ENCODE results near the gene IFI35. TPM values are rescaled to one million over a fixed set of nuclear protein-coding genes. Genes with fewer than 3 reads are reported as not detected.
"Not testable (repeated sequence)": the region's sequence is repeated elsewhere in the genome, so short reads cannot be mapped to it uniquely, and the experiment has no call there.

Gene IFI35
- total and polyA plus RNA-seq, 5 experiments from 2014 or later, result 35.7 to 49.8 (median 44.8) TPM

DNA sequence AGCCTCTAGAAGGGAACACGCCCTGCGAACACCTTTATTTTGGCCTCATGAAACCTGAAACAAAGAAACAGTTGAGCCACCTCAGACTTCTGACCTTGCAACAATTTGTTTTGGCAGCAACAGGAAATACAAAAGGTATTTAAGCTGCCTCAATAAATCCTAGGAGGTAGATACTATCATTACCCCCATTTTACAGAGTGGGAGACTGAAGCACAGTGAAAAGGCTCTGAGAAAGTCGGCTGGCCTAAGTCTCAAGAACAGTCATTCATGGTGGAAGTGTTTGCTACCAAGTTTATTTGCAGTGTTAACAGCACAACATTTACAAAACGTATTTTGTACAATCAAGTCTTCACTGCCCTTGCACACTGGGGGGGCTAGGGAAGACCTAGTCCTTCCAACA lies 37.4 kb downstream of the IFI35 start:
- POLR2A ChIA-PET, result no interaction called here
- no peak overlapping the region for H3K27ac Mint-ChIP-seq

DNA sequence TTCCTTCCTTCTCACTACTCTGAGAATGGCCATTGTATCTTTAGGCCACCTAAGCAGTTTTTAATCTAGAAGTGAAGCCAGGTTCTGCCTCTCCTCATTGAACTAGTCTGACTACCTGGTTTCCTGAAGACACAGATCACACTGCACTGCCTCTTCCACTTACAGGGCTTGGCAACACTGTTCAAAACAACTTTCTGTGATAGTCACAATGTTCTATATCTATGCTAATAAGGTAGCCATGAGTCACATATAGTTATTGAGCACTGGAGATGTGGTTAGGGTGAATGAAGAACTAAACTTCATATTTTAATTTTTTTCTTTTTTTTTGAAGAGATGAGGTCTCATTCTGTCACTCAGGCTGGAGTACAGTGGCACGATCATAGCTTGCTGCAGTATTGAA lies 45.4 kb downstream of the IFI35 start:
- POLR2A ChIA-PET, result no interaction called here
- no peaks in the 10 kb centered on the region for H3K27me3 Mint-ChIP-seq
- DNase-seq (no peak), ATAC-seq (no peak)
- H3K4me3 Mint-ChIP-seq, result no peak overlapping the region
- no peaks in the 10 kb centered on the region for H3K4me1 Mint-ChIP-seq
- H3K36me3 Mint-ChIP-seq, result peaks cover 0 to 2% (median 2%) of the 10 kb centered on the region in 3 donors
- no peaks in the 10 kb centered on the region for H3K9me3 Mint-ChIP-seq
- no peak overlapping the region for H3K27ac Mint-ChIP-seq

More for the DNA sequence above, 37.4 kb downstream of the IFI35 start:
- no peaks in the 10 kb centered on the region for H3K4me1 Mint-ChIP-seq
- no peaks in the 10 kb centered on the region for H3K36me3 Mint-ChIP-seq
- no peak for ATAC-seq
- H3K4me3 Mint-ChIP-seq, result no peak overlapping the region
- no peaks in the 10 kb centered on the region for H3K27me3 Mint-ChIP-seq
- no peak for DNase-seq
- H3K9me3 Mint-ChIP-seq, result no peaks in the 10 kb centered on the region

DNA sequence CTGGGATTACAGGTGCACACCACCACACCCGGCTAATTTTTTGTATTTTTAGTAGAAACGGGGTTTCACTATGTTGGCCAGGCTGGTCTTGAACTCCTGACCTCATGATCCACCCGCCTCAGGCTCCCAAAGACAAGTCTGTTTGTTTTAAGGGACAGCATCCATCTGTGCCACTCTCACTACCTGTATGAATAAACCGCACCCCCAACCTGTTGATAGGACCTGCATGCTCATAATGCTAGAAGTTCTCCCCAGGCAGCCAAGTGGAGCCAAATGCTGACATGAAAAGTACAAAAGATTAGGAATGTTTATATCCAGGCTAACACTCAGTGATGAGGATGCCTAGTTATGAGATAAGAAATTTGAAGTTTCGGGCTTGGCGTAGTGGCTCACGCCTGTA lies 46.4 kb downstream of the IFI35 start:
- ATAC-seq, H3K36me3 Mint-ChIP-seq, DNase-seq, H3K4me1 Mint-ChIP-seq, H3K27me3 Mint-ChIP-seq, H3K9me3 Mint-ChIP-seq, H3K27ac Mint-ChIP-seq, H3K4me3 Mint-ChIP-seq, POLR2A ChIA-PET: not testable (repeated sequence)

DNA sequence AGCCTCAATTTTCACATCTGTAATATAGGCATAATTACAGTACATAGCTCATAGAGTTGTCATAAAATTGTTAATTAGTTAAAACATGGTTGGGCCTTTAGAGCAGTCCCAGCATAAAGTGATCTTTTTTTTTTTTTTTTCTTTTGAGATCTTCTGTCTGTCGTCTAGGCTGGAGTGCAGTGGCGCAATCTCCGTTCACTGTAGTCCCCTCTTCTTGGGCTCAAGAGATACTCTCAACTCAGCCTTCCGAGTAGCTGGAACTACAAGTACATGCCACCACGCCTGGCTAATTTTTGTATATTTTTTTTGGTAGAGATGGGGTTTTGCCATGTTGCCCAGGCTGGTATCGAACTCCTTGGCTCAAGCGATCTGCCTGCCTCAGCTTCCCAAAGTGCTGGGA lies 49.5 kb downstream of the IFI35 start:
- ATAC-seq, result no peak
- H3K4me3 Mint-ChIP-seq, result no peak overlapping the region
- no peaks in the 10 kb centered on the region for H3K27me3 Mint-ChIP-seq
- no peaks in the 10 kb centered on the region for H3K4me1 Mint-ChIP-seq
- no peaks in the 10 kb centered on the region for H3K36me3 Mint-ChIP-seq
- H3K9me3 Mint-ChIP-seq, result no peaks in the 10 kb centered on the region
- POLR2A ChIA-PET, result interaction anchor here (0.7 kb wide), 1 partner anchor 1726 kb away, joined by 3 read pairs; no protein-coding TSS in a partner anchor
- no peak overlapping the region for H3K27ac Mint-ChIP-seq
- DNase-seq, result no peak

DNA sequence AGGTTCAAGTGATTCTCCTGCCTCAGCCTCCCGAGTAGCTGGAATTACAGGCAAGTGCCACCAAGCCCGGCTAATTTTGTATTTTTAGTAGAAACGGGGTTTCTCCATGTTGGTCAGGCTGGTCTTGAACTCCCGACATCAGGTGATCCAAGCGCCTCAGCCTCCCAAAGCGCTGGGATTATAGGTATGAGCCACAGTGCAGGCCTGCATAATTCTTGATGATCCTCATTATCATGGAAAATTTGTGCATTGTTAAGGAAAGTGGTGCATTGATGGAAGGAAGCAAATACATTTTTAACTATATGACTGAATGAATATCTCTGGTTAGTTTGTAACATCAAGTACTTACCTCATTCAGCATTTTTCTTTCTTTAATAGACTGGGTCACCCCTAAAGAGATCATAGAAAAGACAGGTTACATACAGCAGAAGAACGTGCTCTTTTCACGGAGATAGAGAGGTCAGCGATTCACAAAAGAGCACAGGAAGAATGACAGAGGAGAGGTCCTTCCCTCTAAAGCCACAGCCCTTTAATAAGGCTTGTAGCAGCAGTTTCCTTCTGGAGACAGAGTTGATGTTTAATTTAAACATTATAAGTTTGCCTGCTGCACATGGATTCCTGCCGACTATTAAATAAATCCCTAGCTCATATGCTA lies 56.5 kb downstream of the IFI35 start:
- POLR2A ChIA-PET, result no interaction called here
- H3K27ac Mint-ChIP-seq, result no peak overlapping the region
- no peak overlapping the region for H3K4me3 Mint-ChIP-seq
- no peaks in the 10 kb centered on the region for H3K9me3 Mint-ChIP-seq
- no peaks in the 10 kb centered on the region for H3K4me1 Mint-ChIP-seq
- ATAC-seq (no peak), DNase-seq (no peak)
- peaks cover 0 to 3% (median 0%) of the 10 kb centered on the region in 3 donors for H3K36me3 Mint-ChIP-seq
- H3K27me3 Mint-ChIP-seq, result no peaks in the 10 kb centered on the region

Other genes with a start within 250 kb of the IFI35 start
- gene RAMP2, start 245.6 kb upstream of the IFI35 start, total RNA-seq, result not detected
- gene RAMP2, start 245.6 kb upstream of the IFI35 start, polyA plus RNA-seq, result not detected
- 10 to 100 TPM; 51.0 to 55.2 TPM for gene VPS25, start 233.3 kb upstream of the IFI35 start, total RNA-seq
- 10 to 100 TPM; 43.9 to 64.5 (median 56.3) TPM for gene VPS25, start 233.3 kb upstream of the IFI35 start, polyA plus RNA-seq
- gene WNK4, start 226.2 kb upstream of the IFI35 start, total RNA-seq, result under 1 TPM; 0.27 to 0.62 TPM
- under 1 TPM in 1 of 3 donors, not detected in 2; 0.09 TPM for gene WNK4, start 226.2 kb upstream of the IFI35 start, polyA plus RNA-seq
- gene COA3, start 208.1 kb upstream of the IFI35 start, total RNA-seq, result 10 to 100 TPM; 26.7 to 27.0 TPM
- gene COA3, start 208.1 kb upstream of the IFI35 start, polyA plus RNA-seq, result 100 to 1,000 TPM; 106 to 119 (median 118) TPM
- gene CNTD1, start 207.9 kb upstream of the IFI35 start, total RNA-seq, result not detected
- gene CNTD1, start 207.9 kb upstream of the IFI35 start, polyA plus RNA-seq, result under 1 TPM; 0.12 to 0.52 (median 0.24) TPM
- gene BECN1, start 182.5 kb upstream of the IFI35 start, total RNA-seq, result 100 to 1,000 TPM; 103 to 109 TPM
- gene BECN1, start 182.5 kb upstream of the IFI35 start, polyA plus RNA-seq, result 100 to 1,000 TPM; 106 to 124 (median 123) TPM
- gene PSME3, start 173.4 kb upstream of the IFI35 start, total RNA-seq, result 10 to 100 TPM; 65.3 to 67.3 TPM
- 100 to 1,000 TPM; 117 to 123 (median 120) TPM for gene PSME3, start 173.4 kb upstream of the IFI35 start, polyA plus RNA-seq
- gene AOC2, start 162.2 kb upstream of the IFI35 start, total RNA-seq, result 1 to 10 TPM; 4.0 to 4.2 TPM
- gene AOC2, start 162.2 kb upstream of the IFI35 start, polyA plus RNA-seq, result under 1 TPM; 0.06 to 0.63 (median 0.12) TPM
- 1 to 10 TPM; 1.6 TPM for gene AOC3, start 155.6 kb upstream of the IFI35 start, total RNA-seq
- gene AOC3, start 155.6 kb upstream of the IFI35 start, polyA plus RNA-seq, result under 1 TPM in 1 of 3 donors, not detected in 2; 0.13 TPM
- gene G6PC1, start 106.0 kb upstream of the IFI35 start, total RNA-seq, result not detected
- gene G6PC1, start 106.0 kb upstream of the IFI35 start, polyA plus RNA-seq, result not detected
- 10 to 100 TPM; 60.3 to 70.4 TPM for gene AARSD1, start 42.3 kb upstream of the IFI35 start, total RNA-seq
- gene AARSD1, start 42.3 kb upstream of the IFI35 start, polyA plus RNA-seq, result 10 to 100 TPM; 40.5 to 56.2 (median 45.2) TPM
- gene PTGES3L, start 26.7 kb upstream of the IFI35 start, total RNA-seq, result under 1 TPM; 0.38 to 0.49 TPM
- gene PTGES3L, start 26.7 kb upstream of the IFI35 start, polyA plus RNA-seq, result under 1 TPM in 2 of 3 donors, not detected in 1; 0.30 to 0.51 TPM
- gene RUNDC1, start 26.2 kb upstream of the IFI35 start, total RNA-seq, result 10 to 100 TPM; 18.6 to 18.8 TPM
- 10 to 100 TPM; 11.8 to 15.9 (median 14.6) TPM for gene RUNDC1, start 26.2 kb upstream of the IFI35 start, polyA plus RNA-seq
- 1,000 to 10,000 TPM; 1,609 to 1,640 TPM for gene RPL27, start 8.4 kb upstream of the IFI35 start, total RNA-seq
- gene RPL27, start 8.4 kb upstream of the IFI35 start, polyA plus RNA-seq, result 1,000 to 10,000 TPM; 2,416 to 2,846 (median 2,434) TPM
- gene VAT1, start 15.6 kb downstream of the IFI35 start, total RNA-seq, result 10 to 100 TPM; 36.7 to 42.2 TPM
- 10 to 100 TPM; 24.7 to 33.9 (median 28.2) TPM for gene VAT1, start 15.6 kb downstream of the IFI35 start, polyA plus RNA-seq
- under 1 TPM in 1 of 2 experiments, not detected in 1; 0.16 TPM for gene RND2, start 18.4 kb downstream of the IFI35 start, total RNA-seq
- under 1 TPM in 2 of 3 donors, not detected in 1; 0.08 to 0.09 TPM for gene RND2, start 18.4 kb downstream of the IFI35 start, polyA plus RNA-seq
- 1 to 10 TPM; 5.8 to 6.2 TPM for gene BRCA1, start 118.6 kb downstream of the IFI35 start, total RNA-seq
- gene BRCA1, start 118.6 kb downstream of the IFI35 start, polyA plus RNA-seq, result 1 to 10 TPM in 2 of 3 donors, under 1 TPM in 1; 0.35 to 1.8 (median 1.2) TPM
- gene NBR1, start 164.4 kb downstream of the IFI35 start, total RNA-seq, result 10 to 100 TPM; 81.3 to 88.0 TPM
- gene NBR1, start 164.4 kb downstream of the IFI35 start, polyA plus RNA-seq, result 10 to 100 TPM; 63.3 to 73.2 (median 68.1) TPM
- gene TMEM106A, start 205.1 kb downstream of the IFI35 start, total RNA-seq, result 10 to 100 TPM; 17.3 to 18.0 TPM
- 1 to 10 TPM; 4.1 to 5.5 (median 4.2) TPM for gene TMEM106A, start 205.1 kb downstream of the IFI35 start, polyA plus RNA-seq
- 1 to 10 TPM; 1.4 to 2.1 TPM for gene CCDC200, start 221.8 kb downstream of the IFI35 start, total RNA-seq
- gene CCDC200, start 221.8 kb downstream of the IFI35 start, polyA plus RNA-seq, result under 1 TPM in 2 of 3 donors, not detected in 1; 0.69 to 0.73 TPM
- gene RNU2-1, start 227.2 kb downstream of the IFI35 start, total RNA-seq, result 1,000 to 10,000 TPM; 8,620 to 8,904 TPM
- not detected for gene RNU2-1, start 227.2 kb downstream of the IFI35 start, polyA plus RNA-seq